GM12874 (cell line): ENCODE data around the gene TIMMDC1.

Experiments
- CTCF ChIP-seq: IDR thresholded peaks from 2 replicates; pipeline ENCODE4 v1.5.1; 2011; ENCODE audit warnings: low read depth, mild to moderate bottlenecking, control low read depth, low read length, moderate library complexity; ENCODE audit not compliant: insufficient read depth

Gene TIMMDC1

GRCh38 chr3:119543147-119543546 lies 44.8 kb downstream of the TIMMDC1 start:
- no peak for TF ChIP-seq CTCF

GRCh38 chr3:119547227-119547626 lies 48.9 kb downstream of the TIMMDC1 start:
- TF ChIP-seq CTCF: no peak

- no peak for TF ChIP-seq CTCF
Measured at GRCh38 chr3:119548341-119548740, 50.0 kb downstream of the TIMMDC1 start.

GRCh38 chr3:119550192-119550910 lies 52.0 kb downstream of the TIMMDC1 start:
- TF ChIP-seq CTCF: no peak

- TF ChIP-seq CTCF: no peak
Measured at GRCh38 chr3:119551598-119551997, 53.3 kb downstream of the TIMMDC1 start.

- no peak for TF ChIP-seq CTCF
Measured at GRCh38 chr3:119553823-119554415, 55.6 kb downstream of the TIMMDC1 start.

GRCh38 chr3:119555309-119555735 lies 57.0 kb downstream of the TIMMDC1 start:
- no peak for TF ChIP-seq CTCF
